Neural cell (in vitro differentiated cells): Measurements from ENCODE around the gene YBX1. TPM values are rescaled to one million over a fixed set of nuclear protein-coding genes. Genes with fewer than 3 reads are reported as not detected.

Experiments used
- H2AFZ ChIP-seq: fragments of 200-600, 300-800 bp; sonication (generic), shearing (Covaris generic); 2 replicates; pipeline ENCODE4 v1.6.0; 2014; ENCODE audit warnings: low read depth, mild to moderate bottlenecking, antibody characterized with exemption, low read length, moderate library complexity
- H3F3A ChIP-seq: fragments of 200-600 bp; shearing (Covaris generic); 2 replicates; pipeline ENCODE4 v1.6.1; 2016; ENCODE audit warnings: mild to moderate bottlenecking, moderate library complexity, mixed read lengths, antibody characterized with exemption, low read length; ENCODE audit not compliant: insufficient read depth, poor library complexity, severe bottlenecking
- H3K27ac ChIP-seq: fragments of 200-600, 300-800 bp; sonication (generic), shearing (Covaris generic); 2 replicates; pipeline ENCODE4 v1.5.1; 2014; ENCODE audit warnings: mild to moderate bottlenecking, low read length, moderate library complexity
- H3K27me3 ChIP-seq: fragments of 300-800, 200-600 bp; sonication (generic), shearing (Covaris generic); 2 replicates; pipeline ENCODE4 v1.6.0; 2014; ENCODE audit warnings: mild to moderate bottlenecking, low read depth, low read length, moderate library complexity; ENCODE audit not compliant: insufficient read depth
- H3K36me3 ChIP-seq: fragments of 300-800, 200-600 bp; sonication (generic), shearing (Covaris generic); 2 replicates; pipeline ENCODE4 v1.5.1; 2014; ENCODE audit warnings: mild to moderate bottlenecking, antibody characterized with exemption, low read length, moderate library complexity; ENCODE audit not compliant: insufficient read depth
- H3K4me2 ChIP-seq: fragments of 300-800, 200-600 bp; sonication (generic), shearing (Covaris generic); 2 replicates; pipeline ENCODE4 v1.6.0; 2014; ENCODE audit warnings: mild to moderate bottlenecking, low read length
- H3K4me3 ChIP-seq: fragments of 300-800, 200-600 bp; sonication (generic), shearing (Covaris generic); 2 replicates; pipeline ENCODE4 v1.5.1; 2014; ENCODE audit warnings: mild to moderate bottlenecking, low read length, moderate library complexity
- H3K79me2 ChIP-seq: fragments of 200-600 bp; shearing (Covaris generic); replicated peaks from 2 replicates; pipeline ENCODE4 v1.6.0; 2014; ENCODE audit warnings: mild to moderate bottlenecking, low read length, moderate library complexity; ENCODE audit not compliant: insufficient read depth
- H3K9ac ChIP-seq: fragments of 300-800, 200-600 bp; sonication (generic), shearing (Covaris generic); 2 replicates; pipeline ENCODE4 v1.6.1; 2016; ENCODE audit warnings: mild to moderate bottlenecking, low read length, mixed read lengths
- H3K9me2 ChIP-seq: fragments of 200-600 bp; shearing (Covaris generic); 2 replicates; pipeline ENCODE4 v1.6.1; 2016; ENCODE audit warnings: mild to moderate bottlenecking, low read length, mixed read lengths; ENCODE audit not compliant: insufficient read depth
- H3K9me3 ChIP-seq: fragments of 200-600, 300-800 bp; sonication (generic), shearing (Covaris generic); 2 replicates; pipeline ENCODE4 v1.6.1; 2016; ENCODE audit warnings: mild to moderate bottlenecking, mixed run types, low read length, moderate library complexity, mixed read lengths
- H4K20me1 ChIP-seq: fragments of 200-600 bp; shearing (Covaris generic); 2 replicates; pipeline ENCODE4 v1.6.1; 2016; ENCODE audit warnings: mild to moderate bottlenecking, mixed run types; ENCODE audit not compliant: insufficient read depth
- EP300 ChIP-seq: fragments of 450-650 bp; conservative IDR thresholded peaks from 2 replicates; pipeline ENCODE4 v1.6.1; 2014; ENCODE audit warnings: antibody characterized with exemption, mild to moderate bottlenecking, moderate library complexity; ENCODE audit not compliant: poor library complexity, severe bottlenecking
- EZH2 ChIP-seq: fragments of 200-600, 300-800 bp; shearing (Covaris generic), sonication (generic); IDR thresholded peaks from 2 replicates; pipeline ENCODE4 v1.6.1; 2014; ENCODE audit warnings: antibody characterized with exemption, low read length, borderline replicate concordance, mild to moderate bottlenecking; ENCODE audit not compliant: insufficient read depth, poor library complexity, severe bottlenecking
- MXI1 ChIP-seq: fragments of 450-650 bp; conservative IDR thresholded peaks from 2 replicates; pipeline ENCODE4 v1.6.1; 2014; ENCODE audit warnings: antibody characterized with exemption, mild to moderate bottlenecking; ENCODE audit not compliant: poor library complexity, severe bottlenecking
- POLR2AphosphoS5 ChIP-seq: IDR thresholded peaks from 2 replicates; pipeline ENCODE4 v1.6.1; 2012
- RAD21 ChIP-seq: fragments of 450-650 bp; conservative IDR thresholded peaks from 2 replicates; pipeline ENCODE4 v1.6.1; 2014; ENCODE audit warnings: antibody characterized with exemption, mild to moderate bottlenecking, moderate library complexity
- SMC3 ChIP-seq: fragments of 450-650 bp; conservative IDR thresholded peaks from 2 replicates; pipeline ENCODE4 v1.6.1; 2014; ENCODE audit warnings: antibody characterized with exemption, mild to moderate bottlenecking, moderate library complexity; ENCODE audit not compliant: poor library complexity
- TAF1 ChIP-seq: IDR thresholded peaks from 2 replicates; pipeline ENCODE4 v1.6.1; 2012; ENCODE audit warnings: low read depth
- polyA plus RNA-seq: library from polyadenylated mRNA; depleted of rRNA; stranded (reverse); fragments of >200 nt; gene quantifications from 2 replicates; pipeline ENCODE4 v1.2.3, GENCODE V29; 2014
- TF ChIP-seq, protein P1 (sequence below): IDR thresholded peaks from 2 replicates; pipeline ENCODE4 v1.6.1; 2012; ENCODE audit warnings: borderline replicate concordance
- TF ChIP-seq, protein P2 (sequence below): fragments of 450-650 bp; IDR thresholded peaks from 2 replicates; pipeline ENCODE4 v1.5.1; 2014; ENCODE audit warnings: antibody characterized with exemption, mild to moderate bottlenecking, moderate library complexity; ENCODE audit not compliant: poor library complexity, severe bottlenecking

YBX1 gene
- polyA plus RNA-seq, 1 donor from 2014 or later = 706 TPM

- Histone ChIP-seq H2AFZ (no peak overlapping the region), H3K27ac (no peak overlapping the region), H3K9me3 (no peaks in the 10 kb centered on the region), H3K79me2 (no peaks in the 10 kb centered on the region), H4K20me1 (no peaks in the 10 kb centered on the region), H3K27me3 (no peaks in the 10 kb centered on the region), H3K4me2 (no peak overlapping the region), H3K4me3 (no peak overlapping the region), H3F3A (no peaks in the 10 kb centered on the region), H3K9me2 (no peaks in the 10 kb centered on the region), H3K36me3 (no peaks in the 10 kb centered on the region), H3K9ac (no peak overlapping the region)
- TF ChIP-seq, protein P1, sequence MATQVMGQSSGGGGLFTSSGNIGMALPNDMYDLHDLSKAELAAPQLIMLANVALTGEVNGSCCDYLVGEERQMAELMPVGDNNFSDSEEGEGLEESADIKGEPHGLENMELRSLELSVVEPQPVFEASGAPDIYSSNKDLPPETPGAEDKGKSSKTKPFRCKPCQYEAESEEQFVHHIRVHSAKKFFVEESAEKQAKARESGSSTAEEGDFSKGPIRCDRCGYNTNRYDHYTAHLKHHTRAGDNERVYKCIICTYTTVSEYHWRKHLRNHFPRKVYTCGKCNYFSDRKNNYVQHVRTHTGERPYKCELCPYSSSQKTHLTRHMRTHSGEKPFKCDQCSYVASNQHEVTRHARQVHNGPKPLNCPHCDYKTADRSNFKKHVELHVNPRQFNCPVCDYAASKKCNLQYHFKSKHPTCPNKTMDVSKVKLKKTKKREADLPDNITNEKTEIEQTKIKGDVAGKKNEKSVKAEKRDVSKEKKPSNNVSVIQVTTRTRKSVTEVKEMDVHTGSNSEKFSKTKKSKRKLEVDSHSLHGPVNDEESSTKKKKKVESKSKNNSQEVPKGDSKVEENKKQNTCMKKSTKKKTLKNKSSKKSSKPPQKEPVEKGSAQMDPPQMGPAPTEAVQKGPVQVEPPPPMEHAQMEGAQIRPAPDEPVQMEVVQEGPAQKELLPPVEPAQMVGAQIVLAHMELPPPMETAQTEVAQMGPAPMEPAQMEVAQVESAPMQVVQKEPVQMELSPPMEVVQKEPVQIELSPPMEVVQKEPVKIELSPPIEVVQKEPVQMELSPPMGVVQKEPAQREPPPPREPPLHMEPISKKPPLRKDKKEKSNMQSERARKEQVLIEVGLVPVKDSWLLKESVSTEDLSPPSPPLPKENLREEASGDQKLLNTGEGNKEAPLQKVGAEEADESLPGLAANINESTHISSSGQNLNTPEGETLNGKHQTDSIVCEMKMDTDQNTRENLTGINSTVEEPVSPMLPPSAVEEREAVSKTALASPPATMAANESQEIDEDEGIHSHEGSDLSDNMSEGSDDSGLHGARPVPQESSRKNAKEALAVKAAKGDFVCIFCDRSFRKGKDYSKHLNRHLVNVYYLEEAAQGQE = no peak
- TF ChIP-seq RAD21 = no peak
- TF ChIP-seq, protein P2, sequence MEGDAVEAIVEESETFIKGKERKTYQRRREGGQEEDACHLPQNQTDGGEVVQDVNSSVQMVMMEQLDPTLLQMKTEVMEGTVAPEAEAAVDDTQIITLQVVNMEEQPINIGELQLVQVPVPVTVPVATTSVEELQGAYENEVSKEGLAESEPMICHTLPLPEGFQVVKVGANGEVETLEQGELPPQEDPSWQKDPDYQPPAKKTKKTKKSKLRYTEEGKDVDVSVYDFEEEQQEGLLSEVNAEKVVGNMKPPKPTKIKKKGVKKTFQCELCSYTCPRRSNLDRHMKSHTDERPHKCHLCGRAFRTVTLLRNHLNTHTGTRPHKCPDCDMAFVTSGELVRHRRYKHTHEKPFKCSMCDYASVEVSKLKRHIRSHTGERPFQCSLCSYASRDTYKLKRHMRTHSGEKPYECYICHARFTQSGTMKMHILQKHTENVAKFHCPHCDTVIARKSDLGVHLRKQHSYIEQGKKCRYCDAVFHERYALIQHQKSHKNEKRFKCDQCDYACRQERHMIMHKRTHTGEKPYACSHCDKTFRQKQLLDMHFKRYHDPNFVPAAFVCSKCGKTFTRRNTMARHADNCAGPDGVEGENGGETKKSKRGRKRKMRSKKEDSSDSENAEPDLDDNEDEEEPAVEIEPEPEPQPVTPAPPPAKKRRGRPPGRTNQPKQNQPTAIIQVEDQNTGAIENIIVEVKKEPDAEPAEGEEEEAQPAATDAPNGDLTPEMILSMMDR = no peak
- no peak for TF ChIP-seq EP300
- no peak for TF ChIP-seq MXI1
- no peak for TF ChIP-seq POLR2AphosphoS5
- TF ChIP-seq TAF1 = no peak
- no peak for TF ChIP-seq EZH2
- TF ChIP-seq SMC3 = no peak
Measured at GRCh38 chr1:42743317-42744147, 61.3 kb downstream of the YBX1 start.

- Histone ChIP-seq H3K9ac (no peak overlapping the region), H3K27me3 (no peaks in the 10 kb centered on the region), H3K27ac (no peak overlapping the region), H3K9me2 (no peaks in the 10 kb centered on the region), H2AFZ (no peak overlapping the region), H4K20me1 (no peaks in the 10 kb centered on the region), H3K4me2 (no peak overlapping the region), H3F3A (no peaks in the 10 kb centered on the region), H3K9me3 (no peaks in the 10 kb centered on the region), H3K79me2 (no peaks in the 10 kb centered on the region), H3K36me3 (no peaks in the 10 kb centered on the region), H3K4me3 (no peak overlapping the region)
- TF ChIP-seq, protein P2 = no peak
- no peak for TF ChIP-seq EZH2
- TF ChIP-seq, protein P1 = no peak
- TF ChIP-seq MXI1 = no peak
- no peak for TF ChIP-seq EP300
- no peak for TF ChIP-seq SMC3
- TF ChIP-seq RAD21 = no peak
- TF ChIP-seq POLR2AphosphoS5 = no peak
- TF ChIP-seq TAF1 = no peak
Measured at GRCh38 chr1:42744148-42744413, 61.9 kb downstream of the YBX1 start.
